AG08396 (cell line): ENCODE results near the gene VTA1.
"Not testable (repeated sequence)": the region's sequence is repeated elsewhere in the genome, so short reads cannot be mapped to it uniquely, and the experiment has no call there.

ENCODE experiments used
- DNase-seq: peaks from one replicate; pipeline ENCODE4 v3.0.0; 2012; ENCODE audit warnings: low spot score, mixed read lengths

The VTA1 gene

GRCh38 chr6:142172758-142173157 lies 25.7 kb downstream of the VTA1 start:
- no peak for DNase-seq

- no peak for DNase-seq
Measured at GRCh38 chr6:142173980-142174379, 26.9 kb downstream of the VTA1 start.

GRCh38 chr6:142174703-142175102 lies 27.6 kb downstream of the VTA1 start:
- DNase-seq, result no peak

GRCh38 chr6:142178129-142178528 lies 31.1 kb downstream of the VTA1 start:
- no peak for DNase-seq

- DNase-seq, result no peak
Measured at GRCh38 chr6:142182004-142182403, 34.9 kb downstream of the VTA1 start.

GRCh38 chr6:142183351-142183750 lies 36.3 kb downstream of the VTA1 start:
- no peak for DNase-seq

GRCh38 chr6:142184307-142184706 lies 37.2 kb downstream of the VTA1 start:
- no peak for DNase-seq

GRCh38 chr6:142185641-142186040 lies 38.6 kb downstream of the VTA1 start:
- no peak for DNase-seq

- peak; percentile 12 for DNase-seq
Measured at GRCh38 chr6:142187209-142187608, 40.1 kb downstream of the VTA1 start.

- DNase-seq, result not testable (repeated sequence)
Measured at GRCh38 chr6:142188341-142188740, 41.3 kb downstream of the VTA1 start.

GRCh38 chr6:142189057-142189456 lies 42.0 kb downstream of the VTA1 start:
- no peak for DNase-seq

GRCh38 chr6:142192343-142192742 lies 45.3 kb downstream of the VTA1 start:
- no peak for DNase-seq

GRCh38 chr6:142193621-142194020 lies 46.6 kb downstream of the VTA1 start:
- DNase-seq, result no peak

- DNase-seq, result no peak
Measured at GRCh38 chr6:142195862-142196541, 48.9 kb downstream of the VTA1 start.

- no peak for DNase-seq
Measured at GRCh38 chr6:142200846-142201628, 54.0 kb downstream of the VTA1 start.

GRCh38 chr6:142207265-142207877 lies 60.3 kb downstream of the VTA1 start:
- peak; percentile 55 for DNase-seq

- no peak for DNase-seq
Measured at GRCh38 chr6:142210606-142211005, 63.5 kb downstream of the VTA1 start.

GRCh38 chr6:142213402-142213801 lies 66.3 kb downstream of the VTA1 start:
- DNase-seq, result no peak

GRCh38 chr6:142218446-142218845 lies 71.4 kb downstream of the VTA1 start:
- no peak for DNase-seq

- DNase-seq, result no peak
Measured at GRCh38 chr6:142222022-142222421, 75.0 kb downstream of the VTA1 start.

GRCh38 chr6:142223938-142224337 lies 76.9 kb downstream of the VTA1 start:
- no peak for DNase-seq

- no peak for DNase-seq
Measured at GRCh38 chr6:142225115-142225514, 78.1 kb downstream of the VTA1 start.

GRCh38 chr6:142225552-142225951 lies 78.5 kb downstream of the VTA1 start:
- DNase-seq, result no peak
